Activated B cell treated with CpG ODN at 0.5 μM for 24 hours (primary cell): ENCODE measurements around the gene BMP2K. TPM values are rescaled to one million over a fixed set of nuclear protein-coding genes. Genes with fewer than 3 reads are reported as not detected.
"Not testable (repeated sequence)": the region's sequence is repeated elsewhere in the genome, so short reads cannot be mapped to it uniquely, and the experiment has no call there.

Experiments used
- ATAC-seq: fragments of 200-7000 bp; cut with Tn5 transposase; one replicate; pipeline ENCODE4 v1.10.0; 2021; ENCODE audit warnings: low read depth, mild to moderate bottlenecking, moderate library complexity
- CTCF ChIA-PET: fragments of 350-600 bp; sonication (Branson Sonifier 250); formaldehyde crosslinking; loops from one replicate; lab custom pipeline; 2021; ENCODE audit warnings: antibody characterized with exemption; lab: Charles Lee
- POLR2A ChIA-PET: fragments of 350-600 bp; sonication (Branson Sonifier 250); formaldehyde crosslinking; loops from one replicate; lab custom pipeline; 2021; ENCODE audit warnings: antibody characterized with exemption; lab: Charles Lee
- DNase-seq: peaks from one replicate; pipeline ENCODE4 v3.0.0; 2022
- H3K27ac Mint-ChIP-seq: one replicate; pipeline ENCODE4 v1.8.0; 2020; ENCODE audit warnings: mixed read lengths
- H3K27me3 Mint-ChIP-seq: one replicate; pipeline ENCODE4 v1.8.0; 2021; ENCODE audit warnings: mixed read lengths
- H3K36me3 Mint-ChIP-seq: one replicate; pipeline ENCODE4 v1.8.0; 2021; ENCODE audit warnings: low read depth, mixed read lengths
- H3K4me1 Mint-ChIP-seq: one replicate; pipeline ENCODE4 v1.8.0; 2021; ENCODE audit warnings: mixed read lengths
- H3K4me3 Mint-ChIP-seq: one replicate; pipeline ENCODE4 v1.8.0; 2020; ENCODE audit warnings: mild to moderate bottlenecking, mixed read lengths
- H3K9me3 Mint-ChIP-seq: one replicate; pipeline ENCODE4 v1.8.0; 2020; ENCODE audit warnings: mixed read lengths
- intact Hi-C: fragments of 100-400 bp; cut with micrococcal nuclease; formaldehyde crosslinking; loops from one replicate; pipeline ENCODE4 v1.15.1; 2024
- total RNA-seq: library from RNA; stranded (reverse); gene quantifications from 2 replicates; pipeline ENCODE4 v1.2.3, GENCODE V29; 2022
- TF ChIP-seq, protein P1 (sequence below): fragments of 200-600 bp; IDR thresholded peaks from one replicate; pipeline ENCODE4 v1.8.0; 2022; ENCODE audit warnings: antibody characterized with exemption, mild to moderate bottlenecking

Gene BMP2K
- total RNA-seq, 1 donor from 2014 or later: 135 TPM

- no peaks in the 10 kb centered on the region for H3K9me3 Mint-ChIP-seq
- peaks cover 78% of the 10 kb centered on the region for H3K4me1 Mint-ChIP-seq
- DNase-seq (no peak), ATAC-seq (no peak)
- no peaks in the 10 kb centered on the region for H3K27me3 Mint-ChIP-seq
- H3K4me3 Mint-ChIP-seq: no peak overlapping the region
- intact Hi-C loops: loop anchor here (2.0 kb wide), 1 partner anchor 77 kb away; no protein-coding TSS in a partner anchor
- ChIA-PET CTCF (interaction anchor here (1.9 kb wide), 1 partner anchor 175 kb away, joined by 7 read pairs; no protein-coding TSS in a partner anchor), POLR2A (interaction anchor here (0.6 to 1.5 kb wide), 3 partner anchors 11 to 40 kb away, joined by 3 to 5 read pairs (median 4); no protein-coding TSS in a partner anchor)
- H3K27ac Mint-ChIP-seq: peak overlapping the region; percentile 47
- TF ChIP-seq, protein P1, sequence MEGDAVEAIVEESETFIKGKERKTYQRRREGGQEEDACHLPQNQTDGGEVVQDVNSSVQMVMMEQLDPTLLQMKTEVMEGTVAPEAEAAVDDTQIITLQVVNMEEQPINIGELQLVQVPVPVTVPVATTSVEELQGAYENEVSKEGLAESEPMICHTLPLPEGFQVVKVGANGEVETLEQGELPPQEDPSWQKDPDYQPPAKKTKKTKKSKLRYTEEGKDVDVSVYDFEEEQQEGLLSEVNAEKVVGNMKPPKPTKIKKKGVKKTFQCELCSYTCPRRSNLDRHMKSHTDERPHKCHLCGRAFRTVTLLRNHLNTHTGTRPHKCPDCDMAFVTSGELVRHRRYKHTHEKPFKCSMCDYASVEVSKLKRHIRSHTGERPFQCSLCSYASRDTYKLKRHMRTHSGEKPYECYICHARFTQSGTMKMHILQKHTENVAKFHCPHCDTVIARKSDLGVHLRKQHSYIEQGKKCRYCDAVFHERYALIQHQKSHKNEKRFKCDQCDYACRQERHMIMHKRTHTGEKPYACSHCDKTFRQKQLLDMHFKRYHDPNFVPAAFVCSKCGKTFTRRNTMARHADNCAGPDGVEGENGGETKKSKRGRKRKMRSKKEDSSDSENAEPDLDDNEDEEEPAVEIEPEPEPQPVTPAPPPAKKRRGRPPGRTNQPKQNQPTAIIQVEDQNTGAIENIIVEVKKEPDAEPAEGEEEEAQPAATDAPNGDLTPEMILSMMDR: no peak
- peaks cover 36% of the 10 kb centered on the region for H3K36me3 Mint-ChIP-seq
These were observed 12.1 kb downstream of the BMP2K start for GRCh38 chr4:78788007-78788889.

GRCh38 chr4:78795594-78796416 is 19.7 kb downstream of the BMP2K start:
- H3K9me3 Mint-ChIP-seq, ATAC-seq, intact Hi-C loops, CTCF ChIA-PET, DNase-seq, H3K27me3 Mint-ChIP-seq, H3K4me3 Mint-ChIP-seq, H3K27ac Mint-ChIP-seq, POLR2A ChIA-PET: not testable (repeated sequence)
- Mint-ChIP-seq H3K36me3 (peaks cover 40% of the 10 kb centered on the region), H3K4me1 (peaks cover 69% of the 10 kb centered on the region)

GRCh38 chr4:78796526-78796925 is 20.4 kb downstream of the BMP2K start:
- H3K27ac Mint-ChIP-seq: peak overlapping the region; percentile 13
- TF ChIP-seq, protein P1: no peak
- H3K36me3 Mint-ChIP-seq: peaks cover 34% of the 10 kb centered on the region
- no peak overlapping the region for H3K4me3 Mint-ChIP-seq
- H3K9me3 Mint-ChIP-seq: peaks cover 5% of the 10 kb centered on the region
- ChIA-PET CTCF (no interaction called here), POLR2A (no interaction called here)
- DNase-seq (no peak), ATAC-seq (peak; percentile 10)
- intact Hi-C loops: no loop called here
- H3K4me1 Mint-ChIP-seq: peaks cover 69% of the 10 kb centered on the region
- H3K27me3 Mint-ChIP-seq: no peaks in the 10 kb centered on the region

DNA sequence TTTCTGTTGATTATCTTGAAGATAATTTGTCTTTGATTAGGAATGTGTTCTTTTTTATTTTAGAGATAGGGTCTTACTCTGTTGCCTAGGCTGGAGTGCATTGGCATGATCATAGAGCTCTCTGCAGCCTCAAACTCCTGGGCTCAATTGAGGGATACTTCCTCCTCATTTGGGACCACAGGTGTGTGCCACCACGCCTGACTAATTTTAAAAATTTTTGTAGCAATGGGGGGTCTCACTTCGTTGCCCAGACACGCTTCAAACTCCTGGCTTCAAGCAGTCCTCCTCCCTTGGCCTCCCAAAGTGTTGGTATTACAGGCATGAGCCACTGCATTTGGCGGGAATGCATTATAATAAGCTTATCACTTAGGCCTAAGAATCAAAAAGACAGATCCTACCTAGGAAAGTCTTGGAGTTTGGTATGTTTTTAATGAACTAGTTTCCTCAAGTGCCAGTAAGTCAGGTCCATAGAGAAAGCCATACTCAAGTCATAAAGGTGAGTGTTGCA is 21.7 kb downstream of the BMP2K start:
- H3K4me1 Mint-ChIP-seq: peaks cover 69% of the 10 kb centered on the region
- CTCF ChIA-PET: no interaction called here

More for the DNA sequence above, 21.7 kb downstream of the BMP2K start:
- Mint-ChIP-seq H3K36me3 (peaks cover 27% of the 10 kb centered on the region), H3K27me3 (no peaks in the 10 kb centered on the region), H3K4me3 (no peak overlapping the region), H3K9me3 (peaks cover 5% of the 10 kb centered on the region), H3K27ac (peak overlapping the region; percentile 31)
- intact Hi-C loops: loop anchor here (2.0 kb wide), 1 partner anchor 13 kb away; no protein-coding TSS in a partner anchor
- DNase-seq (no peak), ATAC-seq (peak; percentile 7)
- TF ChIP-seq, protein P1: no peak
- POLR2A ChIA-PET: interaction anchor here (0.9 to 1.0 kb wide), 2 partner anchors 15 to 18 kb away, joined by 3 read pairs; no protein-coding TSS in a partner anchor
